Ramos (cell line): ENCODE data around the gene NEURL1.

Experiments
- in situ Hi-C: fragments of 300-500 bp; cut with MboI; formaldehyde crosslinking; loops from one replicate; pipeline ENCODE4 v1.14.3; 2022; ENCODE audit warnings: low sequenced_read_pairs; ENCODE audit not compliant: unreplicated experiment

NEURL1 gene

GRCh38 chr10:103493362-103493915 is at the start of gene NEURL1:
NEURL1 (plus strand) TSS chr10:103493705; CDS start chr10:103494388, 683 bp downstream.
- in situ Hi-C loops = loop anchor here (25.0 kb wide), 1 partner anchor 581 kb away; the partner anchor contains the start of gene CNNM2

- in situ Hi-C loops = no loop called here
Observed at GRCh38 chr10:103444478-103444877, 49.0 kb upstream of the NEURL1 start.

GRCh38 chr10:103445366-103445765 is 48.1 kb upstream of the NEURL1 start:
- in situ Hi-C loops = no loop called here

- in situ Hi-C loops = no loop called here
Observed at GRCh38 chr10:103445767-103446567, 47.5 kb upstream of the NEURL1 start.

GRCh38 chr10:103447187-103447586 is 46.3 kb upstream of the NEURL1 start:
- in situ Hi-C loops = no loop called here

GRCh38 chr10:103448746-103449145 is 44.8 kb upstream of the NEURL1 start:
- in situ Hi-C loops = no loop called here

- in situ Hi-C loops = no loop called here
Observed at GRCh38 chr10:103449208-103450144, 44.0 kb upstream of the NEURL1 start.

GRCh38 chr10:103450201-103450695 is 43.3 kb upstream of the NEURL1 start:
- in situ Hi-C loops = no loop called here

GRCh38 chr10:103451091-103451813 is 42.3 kb upstream of the NEURL1 start:
- in situ Hi-C loops = no loop called here

GRCh38 chr10:103451831-103452505 is 41.5 kb upstream of the NEURL1 start, which contains the start of gene CALHM2:
CALHM2 (minus strand) TSS chr10:103452370; CDS start chr10:103449941, 2,429 bp downstream.
- in situ Hi-C loops = no loop called here

GRCh38 chr10:103452506-103453230 is 40.8 kb upstream of the NEURL1 start:
- in situ Hi-C loops = no loop called here

GRCh38 chr10:103454026-103454425 is 39.5 kb upstream of the NEURL1 start:
- in situ Hi-C loops = no loop called here

- in situ Hi-C loops = no loop called here
Observed at GRCh38 chr10:103455235-103455634, 38.3 kb upstream of the NEURL1 start.

- in situ Hi-C loops = no loop called here
Observed at GRCh38 chr10:103456074-103456660, 37.3 kb upstream of the NEURL1 start.

- in situ Hi-C loops = no loop called here
Observed at GRCh38 chr10:103457176-103457712, 36.3 kb upstream of the NEURL1 start.

GRCh38 chr10:103457896-103458583 is 35.5 kb upstream of the NEURL1 start:
- in situ Hi-C loops = no loop called here

- in situ Hi-C loops = no loop called here
Observed at GRCh38 chr10:103458720-103459119, 34.8 kb upstream of the NEURL1 start, which contains the start of gene CALHM1. CALHM1 (minus strand) TSS chr10:103458900; CDS start chr10:103458751, 149 bp downstream.
